ENCODE results near the gene LAMP1.
"Not testable (repeated sequence)": the region's sequence is repeated elsewhere in the genome, so short reads cannot be mapped to it uniquely, and the experiment has no call there.

LAMP1 gene

GRCh38 chr13:113343692-113343968, 46.6 kb downstream of the LAMP1 start:
- TF ChIP-seq, protein P1, sequence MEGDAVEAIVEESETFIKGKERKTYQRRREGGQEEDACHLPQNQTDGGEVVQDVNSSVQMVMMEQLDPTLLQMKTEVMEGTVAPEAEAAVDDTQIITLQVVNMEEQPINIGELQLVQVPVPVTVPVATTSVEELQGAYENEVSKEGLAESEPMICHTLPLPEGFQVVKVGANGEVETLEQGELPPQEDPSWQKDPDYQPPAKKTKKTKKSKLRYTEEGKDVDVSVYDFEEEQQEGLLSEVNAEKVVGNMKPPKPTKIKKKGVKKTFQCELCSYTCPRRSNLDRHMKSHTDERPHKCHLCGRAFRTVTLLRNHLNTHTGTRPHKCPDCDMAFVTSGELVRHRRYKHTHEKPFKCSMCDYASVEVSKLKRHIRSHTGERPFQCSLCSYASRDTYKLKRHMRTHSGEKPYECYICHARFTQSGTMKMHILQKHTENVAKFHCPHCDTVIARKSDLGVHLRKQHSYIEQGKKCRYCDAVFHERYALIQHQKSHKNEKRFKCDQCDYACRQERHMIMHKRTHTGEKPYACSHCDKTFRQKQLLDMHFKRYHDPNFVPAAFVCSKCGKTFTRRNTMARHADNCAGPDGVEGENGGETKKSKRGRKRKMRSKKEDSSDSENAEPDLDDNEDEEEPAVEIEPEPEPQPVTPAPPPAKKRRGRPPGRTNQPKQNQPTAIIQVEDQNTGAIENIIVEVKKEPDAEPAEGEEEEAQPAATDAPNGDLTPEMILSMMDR (IDR thresholded peaks at IDR 0.05; ENCODE audit: extremely low read depth, missing control alignments), result no peak
- no peak for DNase-seq (ENCODE audit: low spot score)

DNA sequence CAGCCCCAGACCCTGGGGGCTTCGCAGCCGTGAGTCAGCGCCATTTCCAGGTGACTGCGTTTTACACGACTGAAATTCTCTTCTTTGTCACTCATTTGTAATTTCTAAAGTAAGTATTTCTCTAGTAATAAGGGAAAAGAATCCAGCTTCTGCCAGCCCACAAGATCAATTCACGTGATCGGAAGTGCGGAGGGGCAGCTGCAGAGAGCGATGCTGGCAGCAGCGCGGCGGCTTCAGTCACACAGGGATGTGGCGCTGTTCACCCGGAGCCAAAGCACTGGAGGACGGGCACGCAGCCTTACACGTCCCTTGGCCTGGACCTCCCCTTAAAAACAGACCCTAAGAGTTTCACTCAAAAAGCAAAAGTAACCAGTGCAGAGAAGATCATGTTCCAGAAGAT, 48.4 kb downstream of the LAMP1 start:
- TF ChIP-seq, protein P1 (IDR thresholded peaks at IDR 0.05; ENCODE audit: extremely low read depth, missing control alignments), result no peak

DNA sequence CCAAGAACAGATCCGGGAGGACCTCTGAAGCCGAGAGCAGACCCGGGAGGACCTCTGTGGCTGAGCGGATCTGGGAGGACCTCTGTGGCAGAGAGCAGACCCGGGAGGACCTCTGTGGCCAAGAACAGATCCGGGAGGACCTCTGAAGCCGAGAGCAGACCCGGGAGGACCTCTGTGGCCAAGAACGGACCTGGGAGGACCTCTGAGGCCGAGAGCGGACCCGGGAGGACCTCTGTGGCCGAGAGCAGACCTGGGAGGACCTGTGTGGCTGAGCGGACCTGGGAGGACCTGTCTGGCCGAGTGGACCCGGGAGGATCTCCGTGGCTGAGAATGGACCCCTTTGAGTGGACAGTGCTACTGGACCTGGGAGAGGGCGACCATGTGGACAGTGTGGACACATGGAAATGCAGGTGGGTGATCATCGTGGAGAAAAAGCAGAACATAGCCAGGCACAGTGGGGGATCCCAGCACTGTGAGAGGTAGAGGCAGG, 50.7 kb downstream of the LAMP1 start:
- DNase-seq (ENCODE audit: low spot score), result not testable (repeated sequence)

More for the DNA sequence above, 48.4 kb downstream of the LAMP1 start:
- no peak for DNase-seq (ENCODE audit: low spot score)

- DNase-seq (ENCODE audit: low spot score), result no peak
- TF ChIP-seq, protein P1 (IDR thresholded peaks at IDR 0.05; ENCODE audit: extremely low read depth, missing control alignments), result no peak
Measured at GRCh38 chr13:113348591-113348990, 51.6 kb downstream of the LAMP1 start.

DNA sequence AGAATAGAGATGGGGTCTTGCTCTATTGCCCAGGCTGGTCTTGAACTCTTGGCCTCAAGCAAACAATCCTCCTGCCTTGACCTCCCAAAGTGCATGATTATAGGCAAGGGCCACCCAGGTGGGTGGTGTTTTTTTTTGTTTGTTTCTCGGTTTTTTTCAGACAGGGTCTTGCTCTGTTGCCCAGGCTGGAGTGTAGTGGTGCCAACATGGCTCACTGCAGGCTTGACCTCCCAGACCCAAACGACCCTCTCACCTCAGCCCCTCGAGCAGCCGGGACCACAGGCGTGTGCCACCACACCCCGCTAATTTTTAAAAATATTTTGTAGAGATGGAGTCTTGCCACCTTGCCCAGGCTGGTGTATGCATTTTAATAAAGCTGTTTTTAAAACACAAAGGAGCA, 52.0 kb downstream of the LAMP1 start:
- TF ChIP-seq, protein P1 (IDR thresholded peaks at IDR 0.05; ENCODE audit: extremely low read depth, missing control alignments), result no peak

GRCh38 chr13:113349491-113349890, 52.5 kb downstream of the LAMP1 start:
- TF ChIP-seq, protein P1 (IDR thresholded peaks at IDR 0.05; ENCODE audit: extremely low read depth, missing control alignments), result no peak
- no peak for DNase-seq (ENCODE audit: low spot score)

More for the DNA sequence above, 52.0 kb downstream of the LAMP1 start:
- DNase-seq (ENCODE audit: low spot score), result no peak

DNA sequence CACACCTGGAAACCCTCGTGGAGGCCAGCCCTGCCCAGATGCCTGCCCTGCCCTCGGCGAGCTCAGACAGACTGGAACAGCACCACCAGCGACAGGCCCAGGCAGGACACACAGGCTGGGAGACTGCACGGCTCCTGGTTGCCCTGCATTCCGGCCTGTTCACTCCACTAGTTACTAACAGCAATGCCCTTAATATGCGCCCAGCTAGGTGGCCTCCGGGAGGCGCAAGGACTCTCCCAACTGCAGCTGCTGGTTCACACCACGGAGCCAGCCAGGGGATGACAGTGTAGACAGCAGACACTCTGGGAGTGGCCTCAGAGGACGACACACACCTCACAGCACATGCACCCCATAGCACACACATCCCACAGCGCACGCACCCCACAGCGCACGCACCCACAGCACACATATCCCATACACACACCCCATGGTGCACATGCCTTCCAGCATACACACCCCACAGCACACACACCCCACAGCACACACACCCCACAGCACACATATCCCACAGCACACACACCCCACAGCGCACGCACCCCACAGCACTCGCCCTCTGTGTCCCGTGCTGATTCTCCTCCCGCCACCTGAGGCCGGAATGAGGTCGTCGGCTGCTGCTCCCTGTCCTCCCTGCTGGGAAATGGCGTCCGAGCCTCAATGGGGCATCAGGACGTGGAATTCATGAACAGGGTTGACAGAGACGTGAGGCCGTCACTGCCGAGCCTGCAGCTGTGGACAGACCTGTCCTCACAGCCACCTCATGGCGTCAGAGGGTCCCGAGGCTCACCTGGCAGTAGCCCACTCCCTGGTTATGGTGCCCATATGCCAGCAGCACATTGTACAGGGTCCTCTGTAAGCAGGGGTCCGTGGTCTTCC, 53.3 kb downstream of the LAMP1 start:
- DNase-seq (ENCODE audit: low spot score), result no peak
- TF ChIP-seq, protein P1 (IDR thresholded peaks at IDR 0.05; ENCODE audit: extremely low read depth, missing control alignments), result no peak

DNA sequence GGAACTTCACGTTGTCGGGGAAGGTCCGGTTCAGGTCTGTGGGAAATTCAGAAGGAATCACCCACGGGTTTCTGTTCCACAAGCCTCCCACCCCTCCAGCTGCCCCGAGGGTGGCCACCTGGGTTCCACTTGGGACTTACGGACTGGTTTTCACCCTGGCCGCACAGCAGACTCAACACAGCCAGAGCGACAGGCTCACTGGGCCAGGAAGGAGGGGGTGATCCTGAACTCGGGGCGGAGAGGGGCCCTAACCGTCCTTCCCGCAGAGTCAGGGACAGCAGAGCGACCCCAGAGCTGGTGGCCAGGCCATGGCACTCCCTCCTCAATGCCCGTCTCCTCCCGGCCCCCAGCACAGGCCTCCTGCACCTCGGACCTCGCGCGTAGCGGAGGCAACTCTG, 53.9 kb downstream of the LAMP1 start:
- TF ChIP-seq, protein P1 (IDR thresholded peaks at IDR 0.05; ENCODE audit: extremely low read depth, missing control alignments), result no peak
- no peak for DNase-seq (ENCODE audit: low spot score)
